B cell (primary cell): ENCODE data around the gene PRKN. TPM values are rescaled to one million over a fixed set of nuclear protein-coding genes. Genes with fewer than 3 reads are reported as not detected.

Experiments used
- ATAC-seq: fragments of 200-7000 bp; cut with Tn5 transposase; one replicate; pipeline ENCODE4 v1.10.0; 2021; ENCODE audit warnings: low read depth, mild to moderate bottlenecking, moderate number of reproducible peaks, moderate library complexity
- CTCF ChIA-PET: fragments of 350-600 bp; sonication (Branson Sonifier 250); formaldehyde crosslinking; loops from one replicate; lab custom pipeline; 2021; ENCODE audit warnings: antibody characterized with exemption, inconsistent platforms; lab: Charles Lee
- POLR2A ChIA-PET: fragments of 350-600 bp; sonication (Branson Sonifier 250); formaldehyde crosslinking; loops from one replicate; lab custom pipeline; 2021; ENCODE audit warnings: antibody characterized with exemption; lab: Charles Lee
- DNase-seq: peaks from one replicate; pipeline ENCODE4 v3.0.0; 2013
- H2AFZ ChIP-seq: 2 replicates; pipeline ENCODE4 v1.6.1; 2012; ENCODE audit warnings: mild to moderate bottlenecking, low read depth, low read length; ENCODE audit not compliant: insufficient read depth, poor library complexity, severe bottlenecking
- H3K27ac ChIP-seq, 2 donors: 1 replicate in 1 of 2; 2 replicates in 1 of 2; pipeline ENCODE4 v1.5.1; 2012 to 2013; ENCODE audit warnings: low read length in 2 of 2, mild to moderate bottlenecking in 2 of 2, moderate library complexity in 1 of 2
- H3K27me3 ChIP-seq, 4 experiments: fragments of 200-600 bp in 1 of 4; sonication (generic) in 1 of 4; replicated peaks in 1 of 4; 1 replicate in 2 of 4; 2 replicates in 2 of 4; pipeline versions ENCODE4 v1.6.1 to v1.7.0; 2013 to 2016; ENCODE audit warnings: low read length in 3 of 4, mild to moderate bottlenecking in 2 of 4, mixed read lengths in 1 of 4, moderate library complexity in 1 of 4; ENCODE audit not compliant: insufficient read depth in 4 of 4, control insufficient read depth in 3 of 4; ENCODE audit errors: control extremely low read depth in 1 of 4
- H3K36me3 ChIP-seq, 2 experiments: replicated peaks in 1 of 2; 1 replicate in 1 of 2; 2 replicates in 1 of 2; pipeline versions ENCODE4 v1.6.1 to v1.7.1; 2013; ENCODE audit warnings: low read length in 1 of 2; ENCODE audit not compliant: insufficient read depth in 2 of 2, control insufficient read depth in 1 of 2; ENCODE audit errors: control extremely low read depth in 1 of 2, extremely low read depth in 1 of 2
- H3K4me1 ChIP-seq, 2 donors: fragments of 200-600 bp in 1 of 2; sonication (generic) in 1 of 2; 1 replicate in 1 of 2; 2 replicates in 1 of 2; pipeline versions ENCODE4 v1.5.1 to v1.6.1; 2013 to 2017; ENCODE audit warnings: low read length in 2 of 2; ENCODE audit not compliant: control insufficient read depth in 2 of 2, insufficient read depth in 2 of 2
- H3K4me2 ChIP-seq: replicated peaks from 2 replicates; pipeline ENCODE3; 2012; ENCODE audit warnings: mild to moderate bottlenecking, low read depth, low read length; ENCODE audit not compliant: poor library complexity, severe bottlenecking
- H3K4me3 ChIP-seq, 5 experiments: fragments of 200-600 bp in 1 of 5; sonication (generic) in 1 of 5; 1 replicate in 3 of 5; 2 replicates in 2 of 5; pipeline versions ENCODE4 v1.5.1 to v1.7.0; 2011 to 2016; ENCODE audit warnings: low read length in 4 of 5, mild to moderate bottlenecking in 4 of 5, low read depth in 2 of 5, control low read depth in 1 of 5, moderate library complexity in 1 of 5; ENCODE audit not compliant: insufficient read depth in 1 of 5; ENCODE audit errors: control extremely low read depth in 1 of 5, extremely low read depth in 1 of 5
- H3K79me2 ChIP-seq: fragments of 200-600 bp; sonication (generic); one replicate; pipeline ENCODE4 v1.6.0; 2016; ENCODE audit warnings: low read length; ENCODE audit not compliant: control insufficient read depth, insufficient read depth
- H3K9ac ChIP-seq: fragments of 200-600 bp; sonication (generic); 2 replicates; pipeline ENCODE4 v1.6.1; 2017; ENCODE audit warnings: mild to moderate bottlenecking, low read length, moderate library complexity
- H3K9me3 ChIP-seq, 3 donors: one replicate each; pipeline versions ENCODE4 v1.6.1 to v1.7.1; 2013; ENCODE audit warnings: low read length in 2 of 3; ENCODE audit not compliant: control insufficient read depth in 2 of 3, insufficient read depth in 1 of 3; ENCODE audit errors: control extremely low read depth in 1 of 3
- H4K20me1 ChIP-seq: 2 replicates; pipeline ENCODE4 v1.6.0; 2012; ENCODE audit warnings: mild to moderate bottlenecking, low read length; ENCODE audit not compliant: insufficient read depth, control insufficient read depth, poor library complexity, severe bottlenecking
- H3K27ac Mint-ChIP-seq: one replicate; pipeline ENCODE4 v1.8.0; 2021; ENCODE audit warnings: mixed read lengths
- H3K27me3 Mint-ChIP-seq: one replicate; pipeline ENCODE4 v1.8.0; 2021; ENCODE audit warnings: mixed read lengths
- H3K4me1 Mint-ChIP-seq: one replicate; pipeline ENCODE4 v1.8.0; 2021; ENCODE audit warnings: mixed read lengths
- H3K4me3 Mint-ChIP-seq: one replicate; pipeline ENCODE4 v1.8.0; 2021; ENCODE audit warnings: mixed read lengths
- H3K9me3 Mint-ChIP-seq: one replicate; pipeline ENCODE4 v1.8.0; 2022; ENCODE audit warnings: mixed read lengths; ENCODE audit not compliant: insufficient read depth
- CTCF ChIP-seq: fragments of 200-600 bp; IDR thresholded peaks from one replicate; pipeline ENCODE4 v1.8.0; 2022; ENCODE audit warnings: antibody characterized with exemption, mild to moderate bottlenecking
- EZH2 ChIP-seq: IDR thresholded peaks from 2 replicates; pipeline ENCODE4 v1.6.1; 2012; ENCODE audit warnings: borderline replicate concordance, low read depth, mild to moderate bottlenecking, moderate library complexity, low read length; ENCODE audit not compliant: insufficient read depth, poor library complexity, severe bottlenecking
- WGBS: methylation state at CpG from one replicate; pipeline ENCODE4 v1.1.5; 2013; ENCODE audit warnings: missing lambda C conversion rate; ENCODE audit not compliant: insufficient coverage; 5-methylcytosine and 5-hydroxymethylcytosine counted together
- intact Hi-C: fragments of 100-400 bp; cut with micrococcal nuclease; formaldehyde crosslinking; loops from one replicate; pipeline ENCODE4 v1.10.0; 2022
- polyA plus RNA-seq: library from polyadenylated mRNA; depleted of rRNA; stranded (reverse); fragments of >200 nt; gene quantifications from 2 replicates; pipeline ENCODE4 v1.2.3, GENCODE V29; 2012
- total RNA-seq, 2 donors: library from RNA; stranded (reverse); fragments of 120-200 nt in 1 of 2; gene quantifications; 1 replicate in 1 of 2; 2 replicates in 1 of 2; pipeline versions ENCODE4 v1.2.3 to v1.2.4, GENCODE V29; 2013 to 2022

PRKN gene
- total and polyA plus RNA-seq, 2 donors (not counting 1 experiment from before 2014, with no cell fraction given) = 1.6 to 6.2 TPM

- H3K27ac Mint-ChIP-seq = no peak overlapping the region
- H3K27ac ChIP-seq = no peak overlapping the region
- H3K4me2 ChIP-seq = no peak overlapping the region
- DNase-seq = no peak
- H3K79me2 ChIP-seq = no peaks in the 10 kb centered on the region
- no peak for ATAC-seq
- H3K27me3 Mint-ChIP-seq = no peaks in the 10 kb centered on the region
- no peak overlapping the region for H3K9ac ChIP-seq
- no peaks in the 10 kb centered on the region for H3K27me3 ChIP-seq
- no peak for TF ChIP-seq CTCF
- TF ChIP-seq EZH2 = no peak
- H2AFZ ChIP-seq = no peak overlapping the region
- POLR2A ChIA-PET = no interaction called here
- H3K36me3 ChIP-seq = no peaks in the 10 kb centered on the region
- no peaks in the 10 kb centered on the region for H3K4me1 Mint-ChIP-seq
- H3K4me3 Mint-ChIP-seq = no peak overlapping the region
- CTCF ChIA-PET = no interaction called here
- no peaks in the 10 kb centered on the region for H4K20me1 ChIP-seq
- no peak overlapping the region for H3K4me3 ChIP-seq
- intact Hi-C loops = no loop called here
- H3K9me3 Mint-ChIP-seq = peaks cover 7% of the 10 kb centered on the region
- WGBS = no CpG with 5 or more reads among the region's 3 CpGs
- H3K4me1 ChIP-seq = no peaks in the 10 kb centered on the region
- peaks cover 0 to 1% (median 0%) of the 10 kb centered on the region in 3 donors for H3K9me3 ChIP-seq
These were observed 412.3 kb downstream of the PRKN start for GRCh38 chr6:162315291-162315690.

DNA sequence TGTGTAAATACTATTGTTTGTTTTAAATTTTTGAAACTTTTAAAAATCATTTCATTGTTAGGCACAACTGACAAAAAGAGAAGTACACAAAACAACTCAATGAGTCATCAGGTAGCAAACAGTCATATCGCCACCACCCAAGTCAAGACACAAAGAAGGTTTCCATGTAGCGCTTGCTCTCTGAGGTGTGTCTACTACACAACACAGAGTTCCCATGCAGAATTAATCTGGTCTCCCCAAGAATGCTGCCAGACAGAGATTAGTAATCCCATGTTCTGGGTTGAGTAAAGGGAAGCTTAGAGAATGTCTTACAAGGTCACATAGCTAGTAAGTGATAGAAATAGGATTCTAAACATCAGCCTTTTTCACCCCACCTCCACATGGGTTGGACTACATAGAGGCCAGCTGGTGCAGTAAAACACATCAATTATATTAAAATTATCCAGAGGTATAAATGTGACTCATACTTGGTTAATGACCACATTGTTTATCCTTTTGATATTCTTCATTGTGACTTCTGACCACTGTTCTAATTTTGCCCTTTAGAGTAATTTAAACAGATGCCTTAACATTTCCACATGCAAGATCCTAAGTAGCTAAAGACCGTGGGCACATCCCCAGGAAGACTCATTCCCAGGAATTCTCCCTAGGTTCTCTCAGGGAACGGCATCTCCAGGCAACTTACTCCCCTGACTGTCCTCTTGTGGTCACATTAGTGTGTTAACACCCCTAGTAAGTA, 413.5 kb downstream of the PRKN start:
- Histone ChIP-seq H3K79me2 (no peaks in the 10 kb centered on the region), H3K4me3 (no peak overlapping the region), H3K4me1 (no peaks in the 10 kb centered on the region), H2AFZ (no peak overlapping the region), H3K27me3 (no peaks in the 10 kb centered on the region), H4K20me1 (no peaks in the 10 kb centered on the region), H3K9me3 (peaks cover 0 to 4% (median 0%) of the 10 kb centered on the region in 3 donors), H3K9ac (no peak overlapping the region), H3K27ac (no peak overlapping the region), H3K36me3 (no peaks in the 10 kb centered on the region), H3K4me2 (no peak overlapping the region)
- Mint-ChIP-seq H3K9me3 (peaks cover 10% of the 10 kb centered on the region), H3K27ac (no peak overlapping the region), H3K27me3 (no peaks in the 10 kb centered on the region), H3K4me1 (no peaks in the 10 kb centered on the region), H3K4me3 (no peak overlapping the region)
- ChIA-PET POLR2A (no interaction called here), CTCF (no interaction called here)
- no peak for DNase-seq
- no peak for TF ChIP-seq CTCF
- no peak for TF ChIP-seq EZH2
- 77% methylated on average over 3 of the region's 4 CpGs for WGBS
- intact Hi-C loops = no loop called here
- ATAC-seq = no peak
